NB4 (cell line): ENCODE results near the gene ATXN1.
"Not testable (repeated sequence)": the region's sequence is repeated elsewhere in the genome, so short reads cannot be mapped to it uniquely, and the experiment has no call there.

Experiments
- DNase-seq: peaks from one replicate; pipeline ENCODE4 v3.0.0; 2010; ENCODE audit warnings: low read depth
- H3K4me3 ChIP-seq: one replicate; pipeline ENCODE4 v1.5.1; 2011; ENCODE audit warnings: mild to moderate bottlenecking, low read depth, low read length, moderate library complexity
- MAX ChIP-seq: IDR thresholded peaks from 2 replicates; pipeline ENCODE4 v1.6.1; 2011; ENCODE audit warnings: low read depth, low read length
- MYC ChIP-seq: IDR thresholded peaks from 2 replicates; pipeline ENCODE4 v1.6.1; 2011; ENCODE audit warnings: low read depth, low read length
- POLR2A ChIP-seq: IDR thresholded peaks from 2 replicates; pipeline ENCODE4 v1.6.1; 2011; ENCODE audit warnings: mild to moderate bottlenecking; ENCODE audit not compliant: insufficient read length; ENCODE audit errors: extremely low read depth
- TF ChIP-seq, protein P1 (sequence below): IDR thresholded peaks from one replicate; pipeline ENCODE4 v1.5.1; 2012; ENCODE audit warnings: low read depth, low read length

The ATXN1 gene

GRCh38 chr6:16630026-16630643, 131.1 kb downstream of the ATXN1 start:
- H3K4me3 ChIP-seq = no peak overlapping the region
- TF ChIP-seq MAX (no peak), POLR2A (no peak), MYC (no peak)
- TF ChIP-seq, protein P1, sequence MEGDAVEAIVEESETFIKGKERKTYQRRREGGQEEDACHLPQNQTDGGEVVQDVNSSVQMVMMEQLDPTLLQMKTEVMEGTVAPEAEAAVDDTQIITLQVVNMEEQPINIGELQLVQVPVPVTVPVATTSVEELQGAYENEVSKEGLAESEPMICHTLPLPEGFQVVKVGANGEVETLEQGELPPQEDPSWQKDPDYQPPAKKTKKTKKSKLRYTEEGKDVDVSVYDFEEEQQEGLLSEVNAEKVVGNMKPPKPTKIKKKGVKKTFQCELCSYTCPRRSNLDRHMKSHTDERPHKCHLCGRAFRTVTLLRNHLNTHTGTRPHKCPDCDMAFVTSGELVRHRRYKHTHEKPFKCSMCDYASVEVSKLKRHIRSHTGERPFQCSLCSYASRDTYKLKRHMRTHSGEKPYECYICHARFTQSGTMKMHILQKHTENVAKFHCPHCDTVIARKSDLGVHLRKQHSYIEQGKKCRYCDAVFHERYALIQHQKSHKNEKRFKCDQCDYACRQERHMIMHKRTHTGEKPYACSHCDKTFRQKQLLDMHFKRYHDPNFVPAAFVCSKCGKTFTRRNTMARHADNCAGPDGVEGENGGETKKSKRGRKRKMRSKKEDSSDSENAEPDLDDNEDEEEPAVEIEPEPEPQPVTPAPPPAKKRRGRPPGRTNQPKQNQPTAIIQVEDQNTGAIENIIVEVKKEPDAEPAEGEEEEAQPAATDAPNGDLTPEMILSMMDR = no peak
- peak; percentile 44 for DNase-seq

GRCh38 chr6:16628580-16628979, 132.7 kb downstream of the ATXN1 start:
- DNase-seq = not testable (repeated sequence)

GRCh38 chr6:16626650-16627049, 134.6 kb downstream of the ATXN1 start:
- H3K4me3 ChIP-seq = no peak overlapping the region
- TF ChIP-seq POLR2A (no peak), MAX (no peak), MYC (no peak)
- TF ChIP-seq, protein P1 = no peak
- no peak for DNase-seq

More at GRCh38 chr6:16628580-16628979, 132.7 kb downstream of the ATXN1 start:
- not testable (repeated sequence) for H3K4me3 ChIP-seq

DNA sequence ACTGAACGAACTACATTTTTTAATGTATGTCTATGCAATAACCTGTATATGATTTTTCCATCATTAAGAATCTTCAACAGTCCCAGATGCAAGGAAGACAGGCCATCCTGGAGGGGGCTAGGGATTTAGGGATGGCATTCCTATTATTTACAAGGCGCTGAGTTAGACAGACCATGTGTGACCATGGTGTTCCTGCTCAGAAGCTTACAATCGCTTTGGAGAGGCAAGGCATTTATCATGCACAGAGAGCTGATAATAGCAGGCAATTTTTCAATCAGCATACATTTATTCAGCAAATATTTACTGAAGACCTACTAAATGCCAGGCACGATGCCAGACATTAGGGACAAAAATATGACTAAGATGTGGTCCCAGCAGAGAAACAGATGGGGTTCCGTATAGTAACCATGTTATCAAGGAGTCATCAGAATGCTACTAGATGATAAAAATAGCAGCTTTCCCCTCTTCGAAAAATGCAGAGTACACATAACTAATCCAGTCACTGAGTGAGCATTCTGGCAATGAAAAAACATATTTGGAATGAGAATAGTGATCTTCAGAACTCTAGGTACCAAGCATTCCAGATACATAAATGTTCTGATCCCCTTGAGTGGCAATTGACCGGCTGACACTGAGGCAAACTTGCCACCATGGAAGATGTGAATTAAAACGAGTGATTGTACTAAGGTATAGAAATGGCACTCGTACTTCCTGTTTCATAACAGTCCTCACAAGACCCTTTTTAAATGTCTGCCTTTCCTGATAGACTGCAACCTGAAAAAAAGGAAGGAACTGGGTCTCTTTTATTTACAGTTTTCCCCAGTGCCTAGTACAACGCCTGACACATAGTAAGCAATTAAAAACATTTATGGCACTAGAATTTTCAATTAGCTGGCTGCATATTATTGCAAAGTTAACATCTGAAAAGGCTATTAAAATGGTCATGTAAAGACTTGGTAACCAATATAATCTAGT, 135.7 kb downstream of the ATXN1 start:
- peak; percentile 66 for DNase-seq
- TF ChIP-seq MAX = no peak
- H3K4me3 ChIP-seq = no peak overlapping the region

GRCh38 chr6:16624636-16625290, 136.5 kb downstream of the ATXN1 start:
- H3K4me3 ChIP-seq = no peak overlapping the region
- DNase-seq = peak; percentile 47
- TF ChIP-seq MAX (no peak), MYC (no peak), POLR2A (no peak)
- TF ChIP-seq, protein P1 = no peak

- no peak overlapping the region for H3K4me3 ChIP-seq
- TF ChIP-seq MYC (no peak), MAX (no peak), POLR2A (no peak)
- TF ChIP-seq, protein P1 = no peak
- no peak for DNase-seq
These were observed 137.5 kb downstream of the ATXN1 start for GRCh38 chr6:16623731-16624130.
